ENCODE measurements around the gene LDLRAD4. TPM values are rescaled to one million over a fixed set of nuclear protein-coding genes. Genes with fewer than 3 reads are reported as not detected.

The LDLRAD4 gene
- total and polyA plus RNA-seq, 9 of the 15 experiments (the other 6 are each of a cell fraction or from before 2014, with no cell fraction given) = 0.01 TPM; not detected in 8

GRCh38 chr18:13451213-13451540 lies 232.6 kb downstream of the LDLRAD4 start (continued):
- TF ChIP-seq CHD7 (IDR thresholded peaks at IDR 0.05; ENCODE audit: low read depth, low read length) (no peak), ZC3H11A (IDR thresholded peaks at IDR 0.05; ENCODE audit: low read depth, low read length) (no peak), TOE1 (IDR thresholded peaks at IDR 0.05; ENCODE audit: borderline replicate concordance) (no peak), TOE1 (CRISPR knock-in tag; IDR thresholded peaks at IDR 0.05; ENCODE audit: borderline replicate concordance, low read depth) (no peak), MXD1 (CRISPR knock-in tag; IDR thresholded peaks at IDR 0.05; ENCODE audit: borderline replicate concordance, poor library complexity, severe bottlenecking) (no peak), ZFPM2 (CRISPR knock-in tag; IDR thresholded peaks at IDR 0.05) (no peak), RERE (CRISPR knock-in tag; IDR thresholded peaks at IDR 0.05; ENCODE audit: borderline replicate concordance) (no peak), ZNF282 (CRISPR knock-in tag; IDR thresholded peaks at IDR 0.05) (no peak)

All from K562 (cell line).